Measurements from ENCODE around the gene TMEM115. TPM values are rescaled to one million over a fixed set of nuclear protein-coding genes. Genes with fewer than 3 reads are reported as not detected.
A peak's percentile ranks its signal among the peaks of the same experiment; 100 is the strongest.

Gene TMEM115
- total RNA-seq, 4 donors from 2014 or later, result 24.2 to 41.6 (median 30.6) TPM

DNA sequence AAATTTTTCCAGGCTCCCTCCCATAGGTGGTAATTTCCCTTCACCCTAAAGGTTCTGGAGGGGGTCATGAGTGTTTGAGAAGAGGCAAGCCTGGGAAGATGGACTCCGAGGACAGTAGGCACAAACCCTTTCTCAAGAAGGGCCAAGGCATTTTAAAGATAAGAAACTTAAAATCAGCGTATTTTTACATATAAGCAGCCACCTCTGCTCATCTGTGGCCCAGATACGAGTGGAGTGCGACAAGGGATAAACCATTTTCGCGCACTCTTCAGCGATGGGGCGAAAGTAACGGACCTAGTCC lies 19.2 kb downstream of the TMEM115 start:
- peak overlapping the region; percentile 77 to 99 (median 95) for H3K27ac ChIP-seq
- H3K36me3 ChIP-seq, result no peaks in the 10 kb centered on the region
- no peaks in the 10 kb centered on the region for H3K27me3 ChIP-seq
- intact Hi-C loops (cut with DNase I), result no loop called here
- WGBS, 2 donors, result 4 to 11% methylated on average over 4 to 5 of the region's 9 CpGs
- no peaks in the 10 kb centered on the region for H3K9me3 ChIP-seq
- DNase-seq, result no peak
- H3K4me3 ChIP-seq, result peak overlapping the region; percentile 35 to 80 (median 58)
- H3K4me1 ChIP-seq, result peaks cover 50 to 79% (median 50%) of the 10 kb centered on the region in 3 donors
- no peak for TF ChIP-seq POLR2A (IDR thresholded peaks at IDR 0.05)
- TF ChIP-seq, protein P1, sequence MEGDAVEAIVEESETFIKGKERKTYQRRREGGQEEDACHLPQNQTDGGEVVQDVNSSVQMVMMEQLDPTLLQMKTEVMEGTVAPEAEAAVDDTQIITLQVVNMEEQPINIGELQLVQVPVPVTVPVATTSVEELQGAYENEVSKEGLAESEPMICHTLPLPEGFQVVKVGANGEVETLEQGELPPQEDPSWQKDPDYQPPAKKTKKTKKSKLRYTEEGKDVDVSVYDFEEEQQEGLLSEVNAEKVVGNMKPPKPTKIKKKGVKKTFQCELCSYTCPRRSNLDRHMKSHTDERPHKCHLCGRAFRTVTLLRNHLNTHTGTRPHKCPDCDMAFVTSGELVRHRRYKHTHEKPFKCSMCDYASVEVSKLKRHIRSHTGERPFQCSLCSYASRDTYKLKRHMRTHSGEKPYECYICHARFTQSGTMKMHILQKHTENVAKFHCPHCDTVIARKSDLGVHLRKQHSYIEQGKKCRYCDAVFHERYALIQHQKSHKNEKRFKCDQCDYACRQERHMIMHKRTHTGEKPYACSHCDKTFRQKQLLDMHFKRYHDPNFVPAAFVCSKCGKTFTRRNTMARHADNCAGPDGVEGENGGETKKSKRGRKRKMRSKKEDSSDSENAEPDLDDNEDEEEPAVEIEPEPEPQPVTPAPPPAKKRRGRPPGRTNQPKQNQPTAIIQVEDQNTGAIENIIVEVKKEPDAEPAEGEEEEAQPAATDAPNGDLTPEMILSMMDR (IDR thresholded peaks at IDR 0.05), result no peak

DNA sequence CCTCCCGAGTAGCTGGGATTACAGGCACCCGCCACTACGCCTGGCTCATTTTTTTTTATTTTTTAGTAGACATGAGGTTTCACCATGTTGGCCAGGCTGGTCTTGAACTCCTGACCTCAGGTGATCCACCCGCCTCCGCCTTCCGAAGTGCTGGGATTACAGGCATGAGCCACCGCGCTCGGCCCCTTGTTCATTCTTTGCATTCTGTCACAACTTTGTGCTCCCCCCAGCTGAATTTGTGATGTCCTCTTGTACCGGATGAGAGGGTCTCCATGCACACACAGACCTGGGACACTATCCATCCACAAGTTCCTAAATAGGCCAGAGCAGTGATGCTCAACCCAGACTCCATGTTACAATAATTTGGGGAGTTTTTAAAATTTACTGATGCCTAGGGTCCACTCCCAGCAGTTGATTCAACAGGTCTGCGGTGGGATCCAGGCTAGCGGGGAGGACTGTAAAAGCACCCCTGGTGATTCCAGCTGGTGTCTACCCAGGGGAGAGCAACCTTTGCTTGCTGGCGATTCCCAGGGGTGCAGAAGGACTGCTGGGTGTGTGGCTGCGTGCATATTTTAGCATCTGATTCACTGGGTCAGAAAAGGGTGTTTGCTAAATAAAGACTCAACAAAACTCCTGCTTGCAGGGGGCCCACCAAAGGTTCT lies 19.7 kb downstream of the TMEM115 start:
- peak overlapping the region; percentile 35 to 80 (median 58) for H3K4me3 ChIP-seq

DNA sequence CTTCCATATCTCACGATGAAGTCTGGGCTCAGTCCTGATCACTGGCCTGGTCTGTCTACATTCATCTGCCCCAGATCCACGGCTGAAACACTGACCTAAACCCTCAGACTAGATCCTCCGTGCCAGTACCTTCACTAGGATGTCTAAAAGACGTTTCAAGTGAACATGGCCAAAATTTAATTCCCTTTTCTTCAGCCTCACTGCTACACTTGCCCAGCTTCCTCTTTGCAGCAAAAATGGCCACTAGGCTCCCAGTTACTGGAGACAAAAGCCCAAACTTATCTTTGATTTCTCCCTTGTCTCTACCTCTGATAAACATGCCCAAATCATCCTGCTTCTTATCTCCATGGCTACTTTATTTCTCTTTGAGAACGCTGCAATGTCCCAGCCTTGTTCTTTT lies 20.4 kb downstream of the TMEM115 start:
- peak overlapping the region in 3 of 4 donors; percentile 64 to 93 (median 80) for H3K4me3 ChIP-seq
- no peaks in the 10 kb centered on the region for H3K9me3 ChIP-seq
- H3K4me1 ChIP-seq, result peaks cover 59 to 87% (median 61%) of the 10 kb centered on the region in 3 donors
- H3K27me3 ChIP-seq, result no peaks in the 10 kb centered on the region
- no peaks in the 10 kb centered on the region for H3K36me3 ChIP-seq
- H3K27ac ChIP-seq, result peak overlapping the region; percentile 96 to 100 (median 98)
- 39 to 52% methylated on average over 5 of the region's 5 CpGs for WGBS, 2 donors
- intact Hi-C loops (cut with DNase I), result no loop called here
- TF ChIP-seq POLR2A (IDR thresholded peaks at IDR 0.05), result no peak
- TF ChIP-seq, protein P1 (IDR thresholded peaks at IDR 0.05), result no peak
- DNase-seq, result no peak

More for the DNA sequence above, 19.7 kb downstream of the TMEM115 start:
- Histone ChIP-seq H3K27me3 (no peaks in the 10 kb centered on the region), H3K9me3 (no peaks in the 10 kb centered on the region), H3K36me3 (no peaks in the 10 kb centered on the region), H3K4me1 (peaks cover 53 to 81% (median 55%) of the 10 kb centered on the region in 3 donors), H3K27ac (peak overlapping the region; percentile 77 to 99 (median 95))
- 69% methylated on average over 9 to 14 of the region's 14 CpGs for WGBS, 2 donors
- no peak for DNase-seq
- intact Hi-C loops (cut with DNase I), result no loop called here
- no peak for TF ChIP-seq POLR2A (IDR thresholded peaks at IDR 0.05)
- TF ChIP-seq, protein P1 (IDR thresholded peaks at IDR 0.05), result no peak

DNA sequence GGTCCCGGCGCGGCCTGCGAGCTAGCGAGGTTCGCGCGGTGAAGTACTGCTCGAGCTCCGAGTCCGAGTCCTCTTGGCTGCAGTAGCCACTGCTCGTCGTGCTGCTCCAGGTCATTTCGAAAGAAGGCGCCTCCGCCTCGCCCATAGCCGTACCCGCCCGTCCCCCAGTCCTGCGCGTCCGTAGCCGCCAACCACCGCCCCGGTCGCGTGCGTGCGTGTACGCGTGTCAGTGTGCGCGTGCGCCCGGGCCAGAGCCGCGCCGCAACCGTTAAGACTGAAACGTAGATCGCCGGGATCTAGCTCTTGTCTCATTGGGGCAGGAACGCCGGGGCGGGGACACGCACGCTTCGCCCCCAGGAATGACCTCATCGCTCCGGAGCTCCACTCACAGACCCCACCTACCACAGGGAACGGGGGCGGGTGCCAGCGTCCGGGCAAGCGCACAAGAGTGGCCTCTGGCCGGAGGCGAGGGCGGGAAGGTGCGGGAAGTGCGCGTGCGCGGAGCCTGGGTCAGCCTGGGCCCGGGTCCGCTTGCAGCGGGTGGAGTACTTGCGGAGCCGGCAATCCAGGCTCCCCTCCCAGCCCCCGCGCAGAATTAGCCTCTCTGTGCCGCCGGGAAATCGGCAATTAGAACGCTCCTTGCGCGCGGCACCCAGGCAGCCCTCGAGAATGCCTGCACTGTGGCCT lies 22.0 kb downstream of the TMEM115 start:
- intact Hi-C loops (cut with DNase I), result no loop called here
- peak; percentile 94 for DNase-seq
- Histone ChIP-seq H3K27me3 (no peaks in the 10 kb centered on the region), H3K9me3 (no peaks in the 10 kb centered on the region), H3K4me3 (peak overlapping the region; percentile 64 to 93 (median 78)), H3K36me3 (peaks cover under 1 to 13% (median 1%) of the 10 kb centered on the region in 3 donors), H3K4me1 (peaks cover 68 to 96% (median 70%) of the 10 kb centered on the region in 3 donors), H3K27ac (peak overlapping the region; percentile 96 to 100 (median 98))
- peak in 3 of 4 donors; percentile 74 to 94 (median 77) for TF ChIP-seq POLR2A (IDR thresholded peaks at IDR 0.05)
- TF ChIP-seq, protein P1 (IDR thresholded peaks at IDR 0.05), result no peak
- 0 to 2% methylated on average over 20 to 21 of the region's 79 CpGs for WGBS, 2 donors
